Measurements from ENCODE around the gene MYO15A.

Gene MYO15A

GRCh38 chr17:18151290-18151689, 42.7 kb downstream of the MYO15A start:
- Histone ChIP-seq H3K4me1 (ENCODE audit: control insufficient read depth, insufficient read depth, low read length) (no peaks in the 10 kb centered on the region), H3K27ac (ENCODE audit: extremely low read depth, low read depth, low read length) (no peak overlapping the region), H3K36me3 (ENCODE audit: control insufficient read depth in 2 of 2, insufficient read depth in 1 of 2, low read length in 2 of 2) (no peaks in the 10 kb centered on the region), H3K4me3 (ENCODE audit: low read depth, low read length) (no peak overlapping the region), H3K9me3 (ENCODE audit: control insufficient read depth, insufficient read depth, low read depth, low read length) (no peaks in the 10 kb centered on the region)
- CTCF ChIA-PET: interaction anchor here (6.3 kb wide), 1 partner anchor 10 kb away, joined by 32 read pairs; no protein-coding TSS in a partner anchor
- TF ChIP-seq ZNF10 (tag by site-specific recombination; IDR thresholded peaks at IDR 0.05): no peak
- no peak for TF ChIP-seq ZNF416 (tag by site-specific recombination; IDR thresholded peaks at IDR 0.05)
- no peak for TF ChIP-seq SETDB1 (IDR thresholded peaks at IDR 0.05; ENCODE audit: insufficient read length, low read length)
- POLR2A ChIA-PET: interaction anchor here (0.9 kb wide), 1 partner anchor 32 kb away, joined by 5 read pairs; the partner anchor contains the start of gene ALKBH5

GRCh38 chr17:18155179-18155578, 46.6 kb downstream of the MYO15A start:
- no peak overlapping the region for H3K27ac ChIP-seq (ENCODE audit: extremely low read depth, low read depth, low read length)
- H3K4me3 ChIP-seq (ENCODE audit: low read depth, low read length): no peak overlapping the region
- H3K9me3 ChIP-seq (ENCODE audit: control insufficient read depth, insufficient read depth, low read depth, low read length): no peaks in the 10 kb centered on the region
- TF ChIP-seq BCL11B (tag by site-specific recombination; IDR thresholded peaks at IDR 0.05; ENCODE audit: low read depth): no peak
- TF ChIP-seq OVOL3 (tag by site-specific recombination; IDR thresholded peaks at IDR 0.05): no peak
- POLR2A ChIA-PET: interaction anchor here (3.9 kb wide), 1 partner anchor 28 kb away, joined by 22 read pairs; the partner anchor contains the start of gene ALKBH5
- H3K36me3 ChIP-seq (ENCODE audit: control insufficient read depth in 2 of 2, insufficient read depth in 1 of 2, low read length in 2 of 2): no peaks in the 10 kb centered on the region
- CTCF ChIA-PET: interaction anchor here (6.3 kb wide), 1 partner anchor 14 kb away, joined by 32 read pairs; no protein-coding TSS in a partner anchor
- no peaks in the 10 kb centered on the region for H3K4me1 ChIP-seq (ENCODE audit: control insufficient read depth, insufficient read depth, low read length)

- H3K27ac ChIP-seq (ENCODE audit: extremely low read depth, low read depth, low read length): no peak overlapping the region
- ChIA-PET CTCF (interaction anchor here (0.7 to 6.3 kb wide), 3 partner anchors 13 to 62 kb away, joined by 3 to 32 read pairs (median 4); no protein-coding TSS in a partner anchor), POLR2A (interaction anchor here (0.8 to 3.9 kb wide), 4 partner anchors 27 to 84 kb away, joined by 3 to 22 read pairs (median 4); partner anchors contain the start of gene ALKBH5)
- H3K4me1 ChIP-seq (ENCODE audit: control insufficient read depth, insufficient read depth, low read length): no peaks in the 10 kb centered on the region
- no peak overlapping the region for H3K4me3 ChIP-seq (ENCODE audit: low read depth, low read length)
- TF ChIP-seq ZNF707 (tag by site-specific recombination; IDR thresholded peaks at IDR 0.05): no peak
- TF ChIP-seq ZBTB17 (tag by site-specific recombination; IDR thresholded peaks at IDR 0.05): 0 out of 2 replicates have a peak, but pooled peaks have one; percentile 10
- TF ChIP-seq ZNF600 (tag by site-specific recombination; IDR thresholded peaks at IDR 0.05): 0 out of 2 replicates have a peak, but pooled peaks have one; percentile 20
- no peak for TF ChIP-seq ZNF324 (tag by site-specific recombination; IDR thresholded peaks at IDR 0.05)
- TF ChIP-seq PRDM4 (tag by site-specific recombination; IDR thresholded peaks at IDR 0.05): no peak
- 0 out of 2 replicates have a peak, but pooled peaks have one; percentile 20 for TF ChIP-seq ZBTB48 (tag by site-specific recombination; IDR thresholded peaks at IDR 0.05)
- no peak for TF ChIP-seq ZNF629 (tag by site-specific recombination; IDR thresholded peaks at IDR 0.05)
- TF ChIP-seq ZNF214 (tag by site-specific recombination; IDR thresholded peaks at IDR 0.05; ENCODE audit: borderline replicate concordance): no peak
- TF ChIP-seq ZBTB8A (tag by site-specific recombination; IDR thresholded peaks at IDR 0.05): peak; percentile 24; the same call in 1 of the 2 replicates
- TF ChIP-seq ZSCAN23 (tag by site-specific recombination; IDR thresholded peaks at IDR 0.05): no peak
- TF ChIP-seq ZNF112 (tag by site-specific recombination; IDR thresholded peaks at IDR 0.05): no peak
- TF ChIP-seq ZNF404 (tag by site-specific recombination; IDR thresholded peaks at IDR 0.05): no peak
- TF ChIP-seq EGR2 (tag by site-specific recombination; IDR thresholded peaks at IDR 0.05; ENCODE audit: low read depth): 0 out of 2 replicates have a peak, but pooled peaks have one; percentile 19
- TF ChIP-seq ZNF10 (tag by site-specific recombination; IDR thresholded peaks at IDR 0.05): peak; percentile 55; the same call in 1 of the 2 replicates
- TF ChIP-seq ZNF174 (tag by site-specific recombination; IDR thresholded peaks at IDR 0.05): no peak
- no peak for TF ChIP-seq REPIN1 (tag by site-specific recombination; IDR thresholded peaks at IDR 0.05; ENCODE audit: low read depth)
- TF ChIP-seq ZFHX2 (tag by site-specific recombination; conservative IDR thresholded peaks at IDR 0.05): peak; percentile 72
- no peaks in the 10 kb centered on the region for H3K36me3 ChIP-seq (ENCODE audit: control insufficient read depth in 2 of 2, insufficient read depth in 1 of 2, low read length in 2 of 2)
- no peaks in the 10 kb centered on the region for H3K9me3 ChIP-seq (ENCODE audit: control insufficient read depth, insufficient read depth, low read depth, low read length)
Measured at GRCh38 chr17:18156171-18156975, 47.8 kb downstream of the MYO15A start.

All from HEK293 (cell line).